Neural progenitor cell (in vitro differentiated cells): ENCODE data around the gene RBMS1. TPM values are rescaled to one million over a fixed set of nuclear protein-coding genes. Genes with fewer than 3 reads are reported as not detected.

Source experiments
- DNase-seq: peaks from one replicate; pipeline ENCODE4 v3.0.0-alpha.2; 2016; ENCODE audit warnings: low spot score
- H2AFZ ChIP-seq: fragments of 200-600 bp; sonication (generic); replicated peaks from 2 replicates; pipeline ENCODE4 v1.6.1; 2016; ENCODE audit warnings: antibody characterized with exemption
- H3F3A ChIP-seq: fragments of 200-600 bp; sonication (generic); 2 replicates; pipeline ENCODE4 v1.6.1; 2016; ENCODE audit warnings: antibody characterized with exemption, low read depth
- H3K27ac ChIP-seq: fragments of 200-600 bp; sonication (generic); 2 replicates; pipeline ENCODE4 v1.5.1; 2016; ENCODE audit warnings: mild to moderate bottlenecking
- H3K27me3 ChIP-seq: fragments of 200-600 bp; sonication (generic); 2 replicates; pipeline ENCODE4 v1.6.1; 2016; ENCODE audit warnings: mild to moderate bottlenecking, moderate library complexity
- H3K36me3 ChIP-seq: fragments of 200-600 bp; sonication (generic); 2 replicates; pipeline ENCODE4 v1.5.1; 2016
- H3K4me1 ChIP-seq: fragments of 200-600 bp; sonication (generic); 2 replicates; pipeline ENCODE4 v1.6.1; 2016; ENCODE audit warnings: mixed run types
- H3K4me2 ChIP-seq: fragments of 200-600 bp; sonication (generic); 2 replicates; pipeline ENCODE4 v1.6.1; 2016
- H3K4me3 ChIP-seq: fragments of 200-600 bp; sonication (generic); 2 replicates; pipeline ENCODE4 v1.5.1; 2016
- H3K79me2 ChIP-seq: fragments of 200-600 bp; sonication (generic); 2 replicates; pipeline ENCODE4 v1.6.1; 2016; ENCODE audit warnings: low read depth
- H3K9ac ChIP-seq: fragments of 200-600 bp; sonication (generic); 2 replicates; pipeline ENCODE4 v1.6.1; 2016
- H3K9me3 ChIP-seq: fragments of 200-600 bp; sonication (generic); 2 replicates; pipeline ENCODE4 v1.5.1; 2016; ENCODE audit warnings: low read depth
- H4K20me1 ChIP-seq: fragments of 200-600 bp; sonication (generic); 2 replicates; pipeline ENCODE4 v1.6.1; 2016; ENCODE audit warnings: low read depth
- H3K27ac Mint-ChIP-seq: 3 replicates; pipeline ENCODE4 v1.8.0; 2021; ENCODE audit warnings: mixed read lengths
- H3K27me3 Mint-ChIP-seq: 2 replicates; pipeline ENCODE4 v1.8.0; 2022; ENCODE audit warnings: low read depth, mild to moderate bottlenecking, inconsistent platforms, moderate library complexity, mixed read lengths; ENCODE audit not compliant: insufficient read depth
- H3K36me3 Mint-ChIP-seq: 3 replicates; pipeline ENCODE4 v1.8.0; 2021; ENCODE audit warnings: mixed read lengths
- H3K4me1 Mint-ChIP-seq: 3 replicates; pipeline ENCODE4 v1.8.0; 2021; ENCODE audit warnings: mixed read lengths
- H3K4me3 Mint-ChIP-seq: 3 replicates; pipeline ENCODE4 v1.8.0; 2021; ENCODE audit warnings: mild to moderate bottlenecking, moderate library complexity, mixed read lengths
- H3K9me3 Mint-ChIP-seq: 3 replicates; pipeline ENCODE4 v1.8.0; 2020; ENCODE audit warnings: mixed read lengths
- EZH2 ChIP-seq: fragments of 200-600 bp; sonication (generic); IDR thresholded peaks from 2 replicates; pipeline ENCODE4 v1.6.1; 2017; ENCODE audit warnings: antibody characterized with exemption, mild to moderate bottlenecking, moderate library complexity
- EZH2phosphoT487 ChIP-seq: fragments of 200-600 bp; sonication (generic); IDR thresholded peaks from 2 replicates; pipeline ENCODE4 v1.6.1; 2017; ENCODE audit warnings: antibody characterized with exemption
- total RNA-seq: library from RNA; depleted of rRNA; stranded (reverse); fragments of >200 nt; gene quantifications from 2 replicates; pipeline ENCODE4 v1.2.3, GENCODE V29; 2015; ENCODE audit warnings: low replicate concordance
- TF ChIP-seq, protein P1 (sequence below): fragments of 200-600 bp; sonication (generic); IDR thresholded peaks from 2 replicates; pipeline ENCODE4 v1.5.1; 2017; ENCODE audit warnings: antibody characterized with exemption, mild to moderate bottlenecking

The RBMS1 gene
- total RNA-seq, 1 donor from 2014 or later = 101 TPM

DNA sequence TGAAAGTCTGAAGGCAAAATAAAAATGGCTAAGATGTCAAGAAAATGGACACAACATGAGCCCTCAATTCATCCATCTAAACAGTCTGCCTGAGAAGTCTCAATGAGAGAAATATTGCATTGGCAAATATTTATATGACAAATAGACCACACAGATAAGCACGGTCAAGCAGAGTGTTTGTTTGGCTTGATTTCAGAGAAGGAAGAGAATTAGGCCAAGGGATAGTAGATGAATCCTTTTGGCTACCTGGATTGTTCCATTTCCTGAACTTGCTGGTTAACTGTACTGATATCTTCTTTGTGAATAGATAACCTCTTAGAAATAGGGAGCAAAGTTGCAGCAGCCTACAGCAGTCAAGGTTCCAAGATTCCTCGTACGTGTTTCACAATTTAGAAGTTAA lies 129.6 kb downstream of the RBMS1 start:
- Mint-ChIP-seq H3K9me3 (no peaks in the 10 kb centered on the region), H3K36me3 (peaks cover 8% of the 10 kb centered on the region), H3K4me1 (peaks cover 15% of the 10 kb centered on the region), H3K27ac (no peak overlapping the region), H3K4me3 (no peak overlapping the region), H3K27me3 (peaks cover 2% of the 10 kb centered on the region)
- Histone ChIP-seq H2AFZ (no peak overlapping the region), H3K4me1 (peaks cover 27% of the 10 kb centered on the region), H3K79me2 (peaks cover 71% of the 10 kb centered on the region), H3F3A (no peaks in the 10 kb centered on the region), H3K36me3 (no peaks in the 10 kb centered on the region), H3K4me2 (no peak overlapping the region), H3K9ac (no peak overlapping the region), H3K27me3 (no peaks in the 10 kb centered on the region), H4K20me1 (peaks cover 58% of the 10 kb centered on the region), H3K9me3 (no peaks in the 10 kb centered on the region), H3K27ac (no peak overlapping the region), H3K4me3 (no peak overlapping the region)
- TF ChIP-seq EZH2 (no peak), EZH2phosphoT487 (no peak)
- TF ChIP-seq, protein P1, sequence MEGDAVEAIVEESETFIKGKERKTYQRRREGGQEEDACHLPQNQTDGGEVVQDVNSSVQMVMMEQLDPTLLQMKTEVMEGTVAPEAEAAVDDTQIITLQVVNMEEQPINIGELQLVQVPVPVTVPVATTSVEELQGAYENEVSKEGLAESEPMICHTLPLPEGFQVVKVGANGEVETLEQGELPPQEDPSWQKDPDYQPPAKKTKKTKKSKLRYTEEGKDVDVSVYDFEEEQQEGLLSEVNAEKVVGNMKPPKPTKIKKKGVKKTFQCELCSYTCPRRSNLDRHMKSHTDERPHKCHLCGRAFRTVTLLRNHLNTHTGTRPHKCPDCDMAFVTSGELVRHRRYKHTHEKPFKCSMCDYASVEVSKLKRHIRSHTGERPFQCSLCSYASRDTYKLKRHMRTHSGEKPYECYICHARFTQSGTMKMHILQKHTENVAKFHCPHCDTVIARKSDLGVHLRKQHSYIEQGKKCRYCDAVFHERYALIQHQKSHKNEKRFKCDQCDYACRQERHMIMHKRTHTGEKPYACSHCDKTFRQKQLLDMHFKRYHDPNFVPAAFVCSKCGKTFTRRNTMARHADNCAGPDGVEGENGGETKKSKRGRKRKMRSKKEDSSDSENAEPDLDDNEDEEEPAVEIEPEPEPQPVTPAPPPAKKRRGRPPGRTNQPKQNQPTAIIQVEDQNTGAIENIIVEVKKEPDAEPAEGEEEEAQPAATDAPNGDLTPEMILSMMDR = no peak
- DNase-seq = no peak

DNA sequence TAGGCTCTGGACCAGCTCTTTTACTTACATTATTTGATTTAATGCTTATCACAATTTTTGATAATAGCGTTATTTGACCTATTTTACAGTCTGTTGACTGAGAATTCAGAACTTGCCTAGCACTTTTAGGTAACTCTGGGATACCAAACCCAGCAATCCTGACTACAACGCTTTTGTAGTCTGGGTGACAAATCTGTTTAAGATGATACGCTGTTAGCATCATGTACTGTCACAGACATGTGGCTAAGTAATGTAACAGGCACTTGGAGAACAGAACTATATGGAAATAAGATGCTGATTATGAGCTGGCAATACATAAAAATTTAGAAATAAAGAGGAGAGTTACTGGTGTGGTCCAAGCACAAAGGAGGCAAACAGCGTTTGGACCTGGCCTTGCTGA lies 130.6 kb downstream of the RBMS1 start:
- Histone ChIP-seq H3K4me3 (no peak overlapping the region), H3K27ac (no peak overlapping the region), H3K4me1 (peaks cover 24% of the 10 kb centered on the region), H4K20me1 (peaks cover 49% of the 10 kb centered on the region), H3K9ac (no peak overlapping the region), H2AFZ (no peak overlapping the region), H3K79me2 (peaks cover 71% of the 10 kb centered on the region), H3K4me2 (no peak overlapping the region), H3K9me3 (no peaks in the 10 kb centered on the region), H3K36me3 (no peaks in the 10 kb centered on the region), H3F3A (no peaks in the 10 kb centered on the region), H3K27me3 (no peaks in the 10 kb centered on the region)
- Mint-ChIP-seq H3K36me3 (peaks cover 9% of the 10 kb centered on the region), H3K27me3 (peaks cover 2% of the 10 kb centered on the region), H3K9me3 (no peaks in the 10 kb centered on the region), H3K4me3 (no peak overlapping the region), H3K4me1 (peaks cover 12% of the 10 kb centered on the region), H3K27ac (no peak overlapping the region)
- DNase-seq = no peak
- TF ChIP-seq, protein P1 = no peak
- no peak for TF ChIP-seq EZH2phosphoT487
- no peak for TF ChIP-seq EZH2

DNA sequence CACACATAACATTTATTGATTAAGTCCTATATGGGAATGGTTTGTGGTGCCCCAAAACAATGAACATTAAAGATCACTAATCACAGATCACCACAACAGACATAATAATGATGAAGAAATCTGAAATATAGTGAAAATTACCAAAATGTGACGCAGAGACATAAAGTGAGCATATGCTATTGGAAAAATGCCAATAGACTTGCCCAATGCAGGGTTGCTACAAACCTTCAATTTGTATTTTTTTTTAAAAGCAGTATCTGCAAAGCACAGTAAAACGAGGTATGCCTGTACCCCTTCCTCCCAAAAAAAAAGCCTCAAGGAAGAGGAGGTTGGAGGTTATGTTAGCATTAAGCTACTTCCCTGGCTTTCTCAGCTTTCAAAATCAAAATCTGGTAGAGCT lies 131.1 kb downstream of the RBMS1 start:
- Histone ChIP-seq H2AFZ (no peak overlapping the region), H3K4me3 (no peak overlapping the region), H3K9ac (no peak overlapping the region), H4K20me1 (peaks cover 44% of the 10 kb centered on the region), H3K27ac (no peak overlapping the region), H3K9me3 (no peaks in the 10 kb centered on the region), H3K36me3 (no peaks in the 10 kb centered on the region), H3K4me2 (no peak overlapping the region), H3F3A (no peaks in the 10 kb centered on the region), H3K4me1 (peaks cover 19% of the 10 kb centered on the region), H3K79me2 (peaks cover 71% of the 10 kb centered on the region), H3K27me3 (no peaks in the 10 kb centered on the region)
- no peak for DNase-seq
- Mint-ChIP-seq H3K4me3 (no peak overlapping the region), H3K36me3 (peaks cover 14% of the 10 kb centered on the region), H3K4me1 (peaks cover 7% of the 10 kb centered on the region), H3K27me3 (peaks cover 2% of the 10 kb centered on the region), H3K9me3 (no peaks in the 10 kb centered on the region), H3K27ac (no peak overlapping the region)
- no peak for TF ChIP-seq EZH2

DNA sequence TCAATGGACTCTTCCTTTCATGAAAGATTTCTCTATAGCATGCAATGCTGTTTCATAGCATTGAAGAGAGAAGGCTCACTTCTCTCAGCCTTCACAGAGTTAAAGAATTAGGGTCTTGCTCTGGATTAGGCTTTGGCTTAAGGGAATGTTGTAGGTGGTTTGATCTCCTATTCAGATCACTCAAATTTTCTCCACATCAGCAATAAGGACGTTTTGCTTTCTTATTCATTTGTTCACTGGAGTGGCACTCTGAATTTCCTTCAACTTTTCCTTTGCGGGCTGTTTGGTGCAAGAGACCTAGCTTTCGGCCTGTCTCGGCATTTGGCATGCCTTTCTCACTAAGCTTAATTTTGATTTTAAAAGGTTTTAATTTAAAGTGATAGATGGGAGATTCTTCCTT lies 131.6 kb downstream of the RBMS1 start:
- Mint-ChIP-seq H3K36me3 (peaks cover 16% of the 10 kb centered on the region), H3K4me3 (no peak overlapping the region), H3K27me3 (peaks cover 2% of the 10 kb centered on the region), H3K4me1 (peaks cover 5% of the 10 kb centered on the region), H3K9me3 (no peaks in the 10 kb centered on the region), H3K27ac (no peak overlapping the region)
- H3K4me3 ChIP-seq = no peak overlapping the region
- H3K27ac ChIP-seq = no peak overlapping the region
- H3K9ac ChIP-seq = no peak overlapping the region
- no peaks in the 10 kb centered on the region for H3K27me3 ChIP-seq
- H3K9me3 ChIP-seq = no peaks in the 10 kb centered on the region
- no peak for DNase-seq
- H4K20me1 ChIP-seq = peaks cover 39% of the 10 kb centered on the region
- no peaks in the 10 kb centered on the region for H3F3A ChIP-seq
- no peaks in the 10 kb centered on the region for H3K36me3 ChIP-seq
- TF ChIP-seq, protein P1 = no peak
- TF ChIP-seq EZH2phosphoT487 = no peak
- no peak for TF ChIP-seq EZH2
- peaks cover 14% of the 10 kb centered on the region for H3K4me1 ChIP-seq
- H2AFZ ChIP-seq = no peak overlapping the region
- no peak overlapping the region for H3K4me2 ChIP-seq
- H3K79me2 ChIP-seq = peaks cover 71% of the 10 kb centered on the region
